NOMO-1 (cell line): ENCODE measurements around the gene MIF4GD.
A peak's percentile ranks its signal among the peaks of the same experiment; 100 is the strongest.
"Not testable (repeated sequence)": the region's sequence is repeated elsewhere in the genome, so short reads cannot be mapped to it uniquely, and the experiment has no call there.

Experiments used
- DNase-seq, 2 experiments: peaks; one replicate each; lab custom pipeline; 2025; ENCODE audit not compliant: unreplicated experiment in 2 of 2; lab: John Stamatoyannopoulos, UW

MIF4GD gene

DNA sequence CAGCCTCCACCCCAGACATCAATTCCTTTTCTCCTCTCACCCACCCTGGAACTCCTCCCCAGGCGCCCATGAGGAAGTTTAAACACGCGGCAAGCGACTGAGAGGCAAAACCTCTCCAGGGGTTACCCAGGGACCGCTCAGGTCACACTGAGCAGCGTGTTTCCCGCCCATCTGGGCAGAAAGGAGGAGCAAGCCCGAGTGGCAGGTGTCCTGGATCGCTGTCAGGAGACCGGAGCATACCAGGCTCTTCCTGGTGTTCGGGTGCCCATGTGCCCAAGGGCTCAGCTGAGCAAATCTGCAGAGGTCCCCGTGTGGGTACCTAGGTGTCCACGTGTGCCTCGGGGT lies 17.7 kb upstream of the MIF4GD start:
- DNase-seq = peak; percentile 24 to 43

DNA sequence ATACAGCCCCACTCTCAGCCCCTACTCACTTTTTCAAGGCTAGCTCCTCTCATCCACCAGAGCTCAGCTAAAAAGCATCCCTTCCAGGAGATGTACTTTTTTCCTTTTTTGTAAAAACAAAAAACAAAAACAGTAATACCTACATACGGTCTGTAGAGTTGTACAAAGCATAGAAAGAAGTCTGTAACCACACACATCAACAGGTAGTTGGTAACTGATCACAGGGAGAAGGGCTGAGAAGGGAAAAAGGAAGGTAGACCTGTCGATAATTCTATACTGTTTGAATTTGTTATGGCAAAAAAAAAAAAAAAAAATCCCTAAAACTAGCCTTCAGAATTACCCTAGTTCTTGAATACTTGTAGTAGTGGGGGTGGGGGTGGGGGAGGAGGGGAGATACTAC lies 17.3 kb upstream of the MIF4GD start:
- DNase-seq = no peak

DNA sequence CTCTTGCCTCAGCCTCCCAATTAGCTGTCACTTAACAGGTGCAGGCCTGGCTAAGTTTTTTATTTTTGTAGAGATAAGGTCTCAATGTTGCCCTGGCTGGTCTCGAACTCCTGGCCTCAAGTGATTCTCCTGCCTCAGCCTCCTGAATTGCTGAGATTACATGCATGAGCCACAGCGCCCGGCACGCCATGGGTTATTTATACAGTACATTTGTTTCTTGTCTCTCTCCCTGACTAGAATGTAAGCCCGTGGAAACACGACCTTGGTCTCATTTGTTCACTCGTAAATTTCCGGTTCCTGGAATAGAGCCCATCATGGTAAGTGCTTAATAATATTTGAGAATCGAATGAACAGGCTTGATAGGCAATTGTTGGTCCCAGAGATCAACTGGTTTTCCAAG lies 16.2 kb upstream of the MIF4GD start:
- DNase-seq = no peak

DNA sequence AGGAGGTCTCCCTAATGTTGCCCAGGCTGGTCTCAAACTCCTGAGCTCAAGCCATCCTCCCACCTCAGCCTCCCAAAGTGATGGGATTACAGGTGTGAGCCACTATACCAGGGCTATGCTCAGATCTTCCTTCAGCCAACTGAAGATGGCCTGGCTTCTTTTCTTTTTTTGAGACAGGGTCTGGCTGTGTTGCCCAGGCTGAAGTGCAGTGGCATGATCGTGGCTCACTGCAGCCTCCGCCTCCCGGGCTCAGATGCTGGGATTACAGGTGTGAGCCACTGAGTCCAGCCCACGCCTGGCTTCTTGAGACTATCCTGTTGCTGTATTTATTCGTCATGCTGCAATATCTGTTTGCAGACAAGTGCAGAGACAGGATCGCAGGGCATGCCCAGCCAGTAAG lies 14.1 kb upstream of the MIF4GD start:
- no peak for DNase-seq

DNA sequence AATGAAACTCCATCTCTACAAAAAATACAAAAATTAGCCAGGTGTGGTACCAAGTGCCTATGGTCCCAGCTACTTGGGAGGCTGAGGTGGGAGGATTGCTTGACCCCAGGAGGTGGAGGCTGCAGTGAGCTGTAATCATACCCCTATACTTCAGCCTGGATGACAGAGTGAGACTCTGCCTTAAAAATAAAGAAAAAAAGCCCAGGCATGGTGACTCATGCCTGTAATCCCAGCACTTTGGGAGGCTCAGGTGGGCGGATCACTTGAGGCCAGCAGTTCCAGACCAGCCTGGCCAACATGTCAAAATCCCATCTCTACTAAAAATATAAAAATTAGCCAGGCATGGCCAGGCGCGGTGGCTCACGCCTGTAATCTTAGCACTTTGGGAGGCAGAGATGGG lies 9.2 kb upstream of the MIF4GD start:
- DNase-seq = not testable (repeated sequence)

DNA sequence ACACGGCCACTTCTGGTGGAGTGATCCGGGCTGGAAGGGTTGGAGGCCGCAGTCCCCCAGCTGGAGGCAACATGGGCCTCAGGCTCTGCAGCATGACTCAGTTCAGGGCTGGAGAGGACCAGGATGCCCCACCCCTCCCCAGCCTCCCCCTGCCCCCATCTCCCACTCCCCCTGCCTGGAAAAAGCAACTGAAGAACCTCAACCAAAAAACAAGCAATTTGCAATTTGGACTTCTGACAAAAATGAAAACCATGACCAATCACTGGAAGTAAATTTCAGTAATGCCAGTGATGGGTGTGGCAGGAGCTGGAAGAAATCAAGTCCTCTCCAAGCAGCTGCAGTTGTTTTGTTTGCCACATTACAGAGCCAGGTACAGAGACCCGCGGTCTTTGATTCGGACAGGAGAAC lies 6.6 kb upstream of the MIF4GD start:
- DNase-seq = no peak

DNA sequence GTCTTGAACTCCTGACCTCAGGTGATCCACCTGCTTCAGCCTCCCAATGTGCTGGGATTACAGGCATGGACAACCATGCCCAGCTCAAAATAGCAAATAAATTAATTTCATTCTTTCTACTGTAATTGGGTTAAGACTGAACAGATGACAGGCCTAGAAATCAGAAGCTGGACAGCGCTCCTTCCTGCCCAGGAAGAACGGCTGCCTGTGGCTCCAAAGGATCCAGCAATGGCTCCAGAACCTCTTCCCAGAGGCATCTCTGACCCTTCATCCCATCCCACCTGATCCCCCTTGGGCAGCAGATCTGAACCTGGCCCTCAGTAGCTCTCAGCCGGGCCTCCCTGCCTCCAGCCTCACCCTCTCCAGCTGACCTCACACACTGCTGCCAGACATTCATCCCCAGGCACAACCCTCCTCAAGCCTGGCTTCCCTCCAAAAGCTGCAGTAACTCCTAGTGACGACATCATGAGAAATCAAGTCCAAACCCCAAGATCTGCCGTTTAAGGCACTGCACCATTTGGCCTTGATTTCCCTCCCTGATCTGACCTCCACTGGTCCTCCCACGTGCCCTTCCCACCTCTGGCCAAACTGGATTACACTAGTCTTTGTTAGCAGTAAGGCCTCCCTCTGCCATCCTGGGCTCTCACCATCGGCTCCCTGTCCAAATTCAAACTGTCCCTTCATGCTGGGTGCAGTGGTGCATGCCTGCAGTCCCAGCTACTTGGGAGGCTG lies 3.1 kb upstream of the MIF4GD start:
- no peak for DNase-seq

DNA sequence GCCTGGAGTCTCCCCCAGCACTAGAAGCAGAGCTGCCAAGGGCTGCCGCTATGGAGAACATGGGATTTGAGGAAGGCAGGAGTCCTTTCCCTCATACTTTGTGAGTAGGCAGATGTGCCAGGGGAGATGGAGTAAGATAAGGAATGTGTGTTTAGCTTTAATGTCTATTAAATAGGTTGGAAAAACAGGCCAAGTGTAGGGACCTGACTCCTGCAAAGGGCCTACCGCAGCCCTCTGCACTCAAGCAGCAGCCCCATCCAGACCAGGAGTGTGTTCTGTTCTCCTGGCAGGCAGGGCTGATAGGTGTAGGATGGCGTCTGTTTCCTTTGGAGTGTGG lies 1.8 kb upstream of the MIF4GD start:
- DNase-seq = no peak

DNA sequence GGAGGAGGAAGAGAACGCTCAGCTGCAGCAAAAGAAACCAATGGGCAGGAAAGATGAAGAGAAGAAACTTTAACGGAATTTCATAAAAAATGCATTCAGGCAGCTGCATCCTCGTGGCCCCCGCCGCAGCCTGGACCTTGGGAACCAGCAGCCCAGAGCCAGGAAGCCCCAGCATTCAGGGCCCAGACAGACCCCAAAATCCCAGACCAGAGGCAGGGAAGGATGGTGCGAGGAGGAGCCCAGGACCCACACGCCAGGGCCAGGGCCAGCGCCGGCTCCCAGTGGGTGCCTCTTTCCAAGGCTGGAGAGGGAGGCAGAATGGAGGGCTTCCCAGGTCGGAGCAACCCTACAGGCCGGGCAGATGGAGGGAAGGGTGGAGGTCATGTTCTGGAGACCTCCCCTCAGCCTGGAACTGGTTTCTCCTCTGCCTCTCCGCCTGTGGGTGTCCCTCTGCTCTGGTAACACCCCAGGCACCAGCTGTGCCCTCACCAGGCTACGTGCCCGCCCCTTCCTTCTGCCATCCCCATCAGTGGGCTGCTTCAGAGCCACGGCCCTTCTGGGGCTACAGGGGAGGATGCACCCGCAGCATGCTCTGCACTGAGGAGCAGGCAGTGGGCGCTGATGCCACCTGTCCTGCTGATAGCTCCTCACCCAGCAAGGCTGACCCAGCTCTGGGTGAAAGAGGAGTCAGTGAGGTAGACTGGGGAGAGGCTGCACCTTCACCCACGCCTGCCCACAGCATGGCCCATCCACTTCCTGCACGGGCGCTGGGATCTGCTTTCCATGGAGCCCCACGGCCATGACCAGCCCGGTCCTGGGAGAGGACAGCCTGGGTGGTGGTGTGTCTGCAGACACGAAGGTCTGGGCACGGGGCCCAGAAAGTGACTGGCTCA lies 1.2 kb upstream of the MIF4GD start:
- DNase-seq = no peak

DNA sequence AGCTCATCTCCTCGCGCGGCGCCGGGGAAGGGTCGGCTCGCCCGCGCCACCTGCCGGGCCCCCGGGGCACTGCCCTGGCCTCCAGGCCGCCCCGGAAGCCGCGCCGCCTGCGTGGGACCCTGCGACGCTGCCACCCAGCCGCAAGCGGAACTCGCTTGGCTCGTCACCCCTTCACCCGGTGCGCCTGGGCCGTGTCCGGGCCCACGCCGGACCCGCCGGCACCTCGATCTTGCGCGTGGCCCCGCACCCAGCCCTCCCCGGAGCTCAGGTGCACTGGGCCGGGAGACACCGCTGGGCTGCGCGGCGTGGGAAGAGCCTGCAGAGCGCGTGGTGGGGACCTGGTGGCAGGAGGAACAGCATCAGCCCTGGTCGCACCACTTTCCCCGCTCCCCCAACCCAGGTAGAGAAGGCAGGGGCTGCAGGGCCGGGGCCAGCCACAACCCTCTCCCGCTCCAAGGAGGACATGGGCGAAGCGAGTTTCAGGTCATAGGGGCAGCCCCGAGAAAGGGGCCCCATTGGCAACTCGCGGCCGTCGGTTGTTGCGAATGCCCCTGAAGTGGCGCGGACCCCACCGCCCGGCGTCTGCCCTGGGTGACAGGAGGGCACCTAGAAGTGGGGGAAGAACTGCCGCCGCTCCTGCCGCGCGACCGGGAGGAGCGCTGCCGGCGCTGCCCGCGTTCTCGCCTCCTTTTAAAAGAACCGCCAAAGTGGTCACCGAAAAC lies 363 bp upstream of the MIF4GD start:
- peak; percentile 57 to 86 for DNase-seq

DNA sequence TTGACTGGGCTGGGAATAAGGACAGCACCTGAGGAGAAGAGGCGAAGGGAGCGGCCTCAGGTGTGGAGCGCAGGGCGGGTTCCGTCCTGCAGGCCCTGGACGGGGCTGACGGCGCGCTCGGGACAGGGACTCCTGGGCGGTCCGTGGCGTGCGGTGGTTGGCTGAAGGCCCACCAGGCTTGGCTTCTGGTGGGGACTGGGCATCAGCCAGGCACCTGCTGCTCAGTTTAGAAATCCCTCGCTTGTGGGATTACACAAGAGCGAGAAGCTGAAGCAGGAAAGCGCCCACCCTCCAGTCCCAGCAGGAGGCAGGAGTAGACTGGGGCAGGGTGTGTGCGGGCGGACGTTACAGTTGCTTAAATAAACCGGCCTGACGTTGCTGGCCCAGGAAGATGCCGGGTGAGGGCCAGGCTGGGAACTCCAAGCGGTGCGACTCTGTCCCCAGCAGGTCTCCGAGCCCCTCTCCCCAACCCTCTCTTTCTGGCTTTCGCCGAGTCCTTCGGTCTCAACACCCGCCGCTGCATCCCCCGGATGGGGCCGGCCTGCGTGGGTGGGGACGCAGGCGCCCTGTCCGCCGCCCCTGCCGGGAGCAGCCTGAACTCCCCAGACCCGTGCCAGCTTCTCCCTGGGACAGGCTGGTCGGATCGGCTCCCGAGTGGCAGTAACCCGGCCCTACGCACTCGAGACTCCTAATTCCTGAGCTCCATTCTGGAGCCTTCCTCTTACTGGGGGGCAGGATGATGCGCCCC lies 639 bp downstream of the MIF4GD start:
- peak; percentile 57 to 68 for DNase-seq

DNA sequence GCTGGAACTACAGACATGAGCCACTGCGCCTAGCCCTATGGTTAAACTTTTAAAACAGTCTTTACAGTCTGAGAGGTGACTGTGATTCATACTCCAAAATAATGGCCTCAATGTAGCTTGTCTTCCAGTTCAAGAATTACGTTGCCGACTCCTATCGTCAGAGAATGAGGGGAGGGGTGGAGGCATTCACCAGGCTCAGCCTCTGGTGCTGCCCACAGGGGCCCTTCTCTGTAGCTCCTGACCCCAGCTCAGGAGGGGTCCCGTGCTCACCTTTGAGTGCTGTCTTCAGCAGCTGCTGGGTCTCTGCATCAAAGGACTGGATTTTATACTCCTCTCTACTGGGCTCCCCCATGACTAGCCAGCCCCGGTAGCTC lies 1.2 kb downstream of the MIF4GD start:
- no peak for DNase-seq

DNA sequence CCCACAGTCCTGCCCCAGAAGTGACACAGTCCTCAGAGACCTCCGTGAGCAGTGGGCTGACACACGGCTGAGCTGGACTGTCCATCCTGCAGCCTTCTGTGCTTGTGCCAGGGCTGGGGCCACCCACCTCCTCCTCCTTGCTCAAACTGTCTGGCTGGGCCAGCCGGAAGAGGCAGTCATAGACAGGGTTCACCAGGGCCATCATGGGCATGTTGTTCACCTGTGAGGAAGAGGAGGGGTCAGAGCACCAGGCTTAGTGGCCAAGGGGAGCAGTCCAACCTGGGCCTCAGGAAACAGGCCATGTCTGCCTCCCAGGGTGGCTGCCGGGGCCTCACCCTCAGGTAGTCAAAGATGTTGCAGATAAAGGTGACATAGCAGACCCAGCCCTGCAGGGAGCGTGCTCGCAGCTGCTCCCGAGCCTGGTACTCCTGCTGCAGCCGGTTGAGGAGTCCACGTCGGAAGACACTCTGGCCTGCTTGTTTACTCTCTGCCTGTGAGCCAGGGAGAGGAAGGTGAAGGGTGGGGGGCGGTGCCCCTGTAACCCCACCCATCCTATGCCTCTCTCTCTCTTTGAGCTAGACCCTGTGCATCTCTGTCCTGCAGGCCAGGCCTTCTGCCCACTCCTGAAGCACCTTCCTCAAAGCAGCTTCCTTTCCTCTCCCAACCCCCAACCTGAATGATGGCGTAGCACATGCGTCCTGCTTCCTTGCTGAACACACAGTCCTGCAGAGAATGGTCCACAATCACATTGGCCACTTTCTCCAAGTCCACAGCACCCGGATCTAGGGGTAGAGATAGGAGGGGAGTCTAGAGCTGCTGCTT lies 3.4 kb downstream of the MIF4GD start:
- no peak for DNase-seq

DNA sequence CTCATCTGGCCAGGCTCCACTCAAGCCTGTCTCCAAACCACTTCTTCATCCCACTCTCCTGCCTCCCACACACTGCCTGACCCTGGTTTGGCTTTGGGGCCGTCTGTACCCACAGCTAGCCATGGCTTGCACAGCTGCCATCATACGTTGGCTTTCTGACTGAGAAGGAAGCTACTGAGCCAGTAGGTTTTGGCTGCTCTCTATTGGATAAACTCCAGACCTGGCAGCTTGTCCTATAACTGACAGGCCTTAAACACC lies 3.9 kb downstream of the MIF4GD start:
- DNase-seq = no peak

DNA sequence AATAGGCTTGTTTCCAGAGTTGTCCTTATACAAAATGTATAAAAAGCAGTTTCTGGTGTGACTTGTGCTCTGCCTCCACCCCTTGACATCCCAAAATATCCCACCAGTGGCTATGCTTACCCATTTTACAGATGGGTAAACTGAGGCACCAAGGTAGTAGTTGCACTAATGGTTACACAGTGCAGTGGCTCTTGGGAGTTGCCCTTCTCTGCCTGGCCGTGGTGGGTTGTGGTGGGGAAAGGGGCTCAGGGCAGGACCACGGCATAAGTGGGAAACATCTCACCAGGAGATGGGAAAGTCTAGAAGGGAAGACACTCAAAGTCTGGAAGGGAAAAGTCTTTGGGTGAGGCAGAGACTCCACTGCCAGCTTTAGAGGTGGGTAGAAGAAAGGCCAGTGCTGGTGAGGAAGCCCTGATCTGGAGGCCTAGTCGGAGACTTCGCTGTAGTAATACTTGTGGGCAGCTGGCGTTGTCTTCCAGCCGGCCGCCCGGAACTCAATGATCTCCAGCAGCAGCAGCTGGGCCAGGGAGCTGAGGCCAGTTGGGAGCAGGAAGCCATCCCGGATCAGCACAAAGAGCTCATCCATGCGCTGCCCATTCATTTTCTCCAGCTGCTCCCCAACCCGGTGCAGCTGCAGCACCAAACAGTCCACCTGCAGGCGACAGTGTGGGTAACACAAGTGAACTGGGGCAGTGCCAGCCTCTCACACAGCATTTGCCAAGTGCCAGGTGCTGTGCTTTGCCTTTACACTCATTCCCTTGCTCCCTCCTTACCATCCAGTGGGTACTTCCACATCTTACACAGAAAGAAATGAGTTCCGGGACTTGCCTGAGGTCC lies 4.5 kb downstream of the MIF4GD start:
- no peak for DNase-seq

DNA sequence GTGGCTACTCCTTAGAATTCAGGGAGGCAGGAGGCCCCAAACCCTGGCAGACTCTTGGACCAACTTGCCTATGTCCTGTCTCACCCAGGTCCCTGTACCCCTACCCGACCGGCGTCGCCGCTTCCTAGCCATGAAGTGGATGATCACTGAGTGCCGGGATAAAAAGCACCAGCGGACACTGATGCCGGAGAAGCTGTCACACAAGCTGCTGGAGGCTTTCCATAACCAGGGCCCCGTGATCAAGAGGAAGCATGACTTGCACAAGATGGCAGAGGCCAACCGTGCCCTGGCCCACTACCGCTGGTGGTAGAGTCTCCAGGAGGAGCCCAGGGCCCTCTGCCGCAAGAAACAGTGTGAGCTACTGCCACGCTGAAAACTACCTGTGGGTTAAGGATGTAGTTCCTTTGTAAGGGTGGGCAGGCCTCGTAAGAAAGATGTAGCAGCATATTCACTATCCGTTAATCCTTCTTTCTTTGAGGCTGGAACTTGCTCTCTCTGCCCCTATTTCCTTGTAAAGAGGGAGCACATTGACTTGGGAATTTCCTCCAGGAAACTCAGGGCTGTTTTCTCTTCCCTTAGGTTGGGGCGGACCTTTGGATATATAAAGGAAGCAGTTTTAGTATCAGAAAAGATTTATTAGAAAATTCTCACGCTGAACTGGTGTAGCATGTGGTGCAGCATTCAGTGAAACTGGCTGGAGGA lies 5.3 kb downstream of the MIF4GD start:
- DNase-seq = no peak

DNA sequence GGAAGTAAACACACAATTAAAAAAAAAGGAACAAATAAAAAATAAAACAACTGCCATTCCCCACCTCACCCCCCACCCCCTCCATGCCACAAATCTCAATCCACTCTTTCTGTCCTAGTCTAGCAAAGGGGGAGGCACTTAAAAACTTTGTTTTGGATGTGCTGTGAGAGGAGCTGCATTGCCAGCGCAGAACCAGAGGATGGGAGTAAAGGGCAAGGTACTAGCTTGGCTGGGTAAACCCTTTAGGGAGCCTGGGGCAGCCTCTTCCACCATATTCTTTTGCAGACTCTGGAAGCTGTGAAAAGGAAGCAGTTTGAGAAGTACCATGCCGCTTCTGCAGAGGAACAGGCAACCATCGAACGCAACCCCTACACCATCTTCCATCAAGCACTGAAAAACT lies 8.0 kb downstream of the MIF4GD start:
- DNase-seq = no peak

DNA sequence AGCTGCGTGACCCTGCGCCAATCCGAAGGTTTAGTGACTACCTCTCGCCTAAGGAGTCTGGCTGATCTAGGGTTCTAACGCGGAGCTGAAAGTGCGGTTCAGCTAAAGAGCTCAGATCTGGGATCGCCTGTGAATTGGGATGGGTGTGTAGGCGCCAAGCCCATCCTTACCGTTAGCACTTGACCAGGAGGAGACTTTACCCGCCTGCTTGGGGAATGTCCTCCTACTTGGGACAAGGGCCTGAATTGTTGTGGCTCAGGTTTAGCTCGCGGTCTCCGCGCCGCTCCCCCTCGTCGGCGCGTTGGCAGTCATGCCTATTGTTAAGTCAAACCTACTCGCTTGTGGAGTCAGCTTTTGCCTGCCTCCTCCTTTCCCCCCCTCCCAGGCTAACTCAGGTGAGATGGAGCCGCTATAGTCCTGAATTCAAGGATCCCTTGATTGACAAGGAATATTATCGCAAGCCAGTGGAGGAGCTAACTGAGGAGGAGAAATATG lies 8.9 kb downstream of the MIF4GD start:
- peak in 1 of 2 experiments; percentile 49 for DNase-seq
